Activated CD4-positive, CD25-positive, alpha-beta regulatory T cell treated with anti-CD3 and anti-CD28 coated beads, Interleukin-2, amount 50 U/mL, for 72 hours (primary cell): ENCODE data around the gene RABEPK.
"Not testable (repeated sequence)": the region's sequence is repeated elsewhere in the genome, so short reads cannot be mapped to it uniquely, and the experiment has no call there.

Experiments used
- DNase-seq: peaks from one replicate; pipeline ENCODE4 v3.0.0; 2021

The RABEPK gene

GRCh38 chr9:125200216-125201047, at the start of gene RABEPK:
RABEPK (plus strand) TSS chr9:125200542; CDS start chr9:125203014, 2,472 bp downstream.
- DNase-seq: peak; percentile 96

GRCh38 chr9:125151730-125152129, 48.6 kb upstream of the RABEPK start:
- no peak for DNase-seq

- no peak for DNase-seq
Observed at GRCh38 chr9:125153712-125154367, 46.5 kb upstream of the RABEPK start.

GRCh38 chr9:125156551-125156950, 43.8 kb upstream of the RABEPK start:
- DNase-seq: no peak

- DNase-seq: no peak
Observed at GRCh38 chr9:125160750-125161149, 39.6 kb upstream of the RABEPK start.

- DNase-seq: no peak
Observed at GRCh38 chr9:125161284-125161918, 38.9 kb upstream of the RABEPK start.

- not testable (repeated sequence) for DNase-seq
Observed at GRCh38 chr9:125162891-125163290, 37.5 kb upstream of the RABEPK start.

GRCh38 chr9:125166762-125167161, 33.6 kb upstream of the RABEPK start:
- no peak for DNase-seq

GRCh38 chr9:125169895-125170294, 30.4 kb upstream of the RABEPK start:
- no peak for DNase-seq

- no peak for DNase-seq
Observed at GRCh38 chr9:125172031-125172755, 28.1 kb upstream of the RABEPK start.

- DNase-seq: no peak
Observed at GRCh38 chr9:125176636-125177035, 23.7 kb upstream of the RABEPK start.

- DNase-seq: no peak
Observed at GRCh38 chr9:125177888-125178287, 22.5 kb upstream of the RABEPK start.

GRCh38 chr9:125179776-125180175, 20.6 kb upstream of the RABEPK start:
- not testable (repeated sequence) for DNase-seq

- DNase-seq: no peak
Observed at GRCh38 chr9:125180876-125181275, 19.5 kb upstream of the RABEPK start.

GRCh38 chr9:125181756-125182155, 18.6 kb upstream of the RABEPK start:
- DNase-seq: not testable (repeated sequence)

GRCh38 chr9:125183054-125183453, 17.3 kb upstream of the RABEPK start:
- DNase-seq: no peak

- DNase-seq: no peak
Observed at GRCh38 chr9:125183561-125183960, 16.8 kb upstream of the RABEPK start.

GRCh38 chr9:125189011-125189360, 11.4 kb upstream of the RABEPK start:
- DNase-seq: peak; percentile 50

GRCh38 chr9:125189361-125190289, 10.7 kb upstream of the RABEPK start, which contains the start of gene PPP6C:
PPP6C (minus strand) TSS chr9:125189803; CDS start chr9:125189718, 85 bp downstream.
- peak; percentile 95 for DNase-seq

- peak; percentile 38 for DNase-seq
Observed at GRCh38 chr9:125190361-125190801, 10.0 kb upstream of the RABEPK start.

- not testable (repeated sequence) for DNase-seq
Observed at GRCh38 chr9:125194466-125194865, 5.9 kb upstream of the RABEPK start.

GRCh38 chr9:125195591-125195990, 4.8 kb upstream of the RABEPK start:
- not testable (repeated sequence) for DNase-seq
